ENCODE results near the gene DCT.

Gene DCT

GRCh38 chr13:94454906-94455305, 24.6 kb downstream of the DCT start:
- Histone ChIP-seq H3K27ac (no peak overlapping the region), H3K36me3 (replicated peaks) (no peaks in the 10 kb centered on the region), H3K27me3 (replicated peaks) (no peaks in the 10 kb centered on the region), H3K4me3 (ENCODE audit: low read depth, low read length) (no peak overlapping the region)
- TF ChIP-seq CTCF (IDR thresholded peaks at IDR 0.05; ENCODE audit: low read depth, low read length, missing control alignments): no peak
- DNase-seq: no peak
- in situ Hi-C loops (cut with HindIII; ENCODE audit: low pct_ligation_motif_present, low sequenced_read_pairs): no loop called here

GRCh38 chr13:94454334-94454733, 25.1 kb downstream of the DCT start:
- Histone ChIP-seq H3K4me3 (ENCODE audit: low read depth, low read length) (no peak overlapping the region), H3K27me3 (replicated peaks) (no peaks in the 10 kb centered on the region), H3K27ac (no peak overlapping the region), H3K36me3 (replicated peaks) (no peaks in the 10 kb centered on the region)
- DNase-seq: no peak
- TF ChIP-seq CTCF (IDR thresholded peaks at IDR 0.05; ENCODE audit: low read depth, low read length, missing control alignments): no peak
- in situ Hi-C loops (cut with HindIII; ENCODE audit: low pct_ligation_motif_present, low sequenced_read_pairs): no loop called here

- no peak for DNase-seq
- Histone ChIP-seq H3K27me3 (replicated peaks) (no peaks in the 10 kb centered on the region), H3K36me3 (replicated peaks) (no peaks in the 10 kb centered on the region), H3K27ac (no peak overlapping the region), H3K4me3 (ENCODE audit: low read depth, low read length) (no peak overlapping the region)
- no peak for TF ChIP-seq CTCF (IDR thresholded peaks at IDR 0.05; ENCODE audit: low read depth, low read length, missing control alignments)
- in situ Hi-C loops (cut with HindIII; ENCODE audit: low pct_ligation_motif_present, low sequenced_read_pairs): no loop called here
Observed at GRCh38 chr13:94444826-94445225, 34.7 kb downstream of the DCT start.

- Histone ChIP-seq H3K27me3 (replicated peaks) (no peaks in the 10 kb centered on the region), H3K4me3 (ENCODE audit: low read depth, low read length) (no peak overlapping the region), H3K27ac (no peak overlapping the region), H3K36me3 (replicated peaks) (no peaks in the 10 kb centered on the region)
- in situ Hi-C loops (cut with HindIII; ENCODE audit: low pct_ligation_motif_present, low sequenced_read_pairs): no loop called here
- TF ChIP-seq CTCF (IDR thresholded peaks at IDR 0.05; ENCODE audit: low read depth, low read length, missing control alignments): peak; percentile 51
- no peak for DNase-seq
Observed at GRCh38 chr13:94435604-94436226, 43.8 kb downstream of the DCT start.

GRCh38 chr13:94433055-94433961, 46.2 kb downstream of the DCT start:
- TF ChIP-seq CTCF (IDR thresholded peaks at IDR 0.05; ENCODE audit: low read depth, low read length, missing control alignments): no peak
- Histone ChIP-seq H3K27ac (no peak overlapping the region), H3K36me3 (replicated peaks) (no peaks in the 10 kb centered on the region), H3K4me3 (ENCODE audit: low read depth, low read length) (no peak overlapping the region), H3K27me3 (replicated peaks) (no peaks in the 10 kb centered on the region)
- DNase-seq: no peak
- in situ Hi-C loops (cut with HindIII; ENCODE audit: low pct_ligation_motif_present, low sequenced_read_pairs): no loop called here

Data from brain microvascular endothelial cell (primary cell).